OCI-LY1 (cell line): ENCODE measurements around the gene KAT8.

Experiments
- H2AFZ ChIP-seq: fragments of 200-600 bp; sonication (generic), shearing (Covaris generic); 2 replicates; pipeline ENCODE4 v1.6.0; 2014; ENCODE audit warnings: antibody characterized with exemption, mild to moderate bottlenecking, low read length
- H3F3A ChIP-seq: fragments of 200-600 bp; sonication (generic), shearing (Covaris generic); 2 replicates; pipeline ENCODE4 v1.6.0; 2014; ENCODE audit warnings: mild to moderate bottlenecking, antibody characterized with exemption, low read length, moderate library complexity; ENCODE audit not compliant: insufficient read depth
- H3K27ac ChIP-seq: fragments of 200-600 bp; sonication (generic); 2 replicates; pipeline ENCODE4 v1.5.1; 2014; ENCODE audit warnings: low read length, mixed run types, mild to moderate bottlenecking, low read depth; ENCODE audit not compliant: poor library complexity, severe bottlenecking
- H3K27me3 ChIP-seq: fragments of 200-600 bp; sonication (generic); 2 replicates; pipeline ENCODE4 v1.6.0; 2014; ENCODE audit warnings: antibody characterized with exemption, mild to moderate bottlenecking, low read length, moderate library complexity; ENCODE audit not compliant: insufficient read depth
- H3K36me3 ChIP-seq: fragments of 200-600 bp; sonication (generic); 2 replicates; pipeline ENCODE4 v1.6.1; 2014; ENCODE audit warnings: mild to moderate bottlenecking, antibody characterized with exemption, low read length, moderate library complexity, mixed read lengths; ENCODE audit not compliant: insufficient read depth
- H3K4me1 ChIP-seq: fragments of 200-600 bp; sonication (generic); 2 replicates; pipeline ENCODE4 v1.5.1; 2014; ENCODE audit warnings: mild to moderate bottlenecking, low read length, moderate library complexity; ENCODE audit not compliant: insufficient read depth, severe bottlenecking
- H3K4me2 ChIP-seq: fragments of 200-600 bp; sonication (generic), shearing (Covaris generic); 2 replicates; pipeline ENCODE4 v1.6.1; 2014; ENCODE audit warnings: low read length
- H3K4me3 ChIP-seq: fragments of 200-600 bp; sonication (generic); 2 replicates; pipeline ENCODE4 v1.5.1; 2014; ENCODE audit warnings: low read length, low read depth, mild to moderate bottlenecking, mixed read lengths; ENCODE audit not compliant: poor library complexity, severe bottlenecking
- H3K79me2 ChIP-seq: fragments of 200-600 bp; shearing (Covaris generic); 2 replicates; pipeline ENCODE4 v1.6.1; 2016; ENCODE audit warnings: mixed run types, low read length, mixed read lengths; ENCODE audit not compliant: insufficient read depth
- H3K9ac ChIP-seq: fragments of 200-600 bp; sonication (generic), shearing (Covaris generic); 2 replicates; pipeline ENCODE4 v1.6.1; 2014; ENCODE audit warnings: mild to moderate bottlenecking, low read length, mixed read lengths
- H3K9me2 ChIP-seq: fragments of 200-600 bp; sonication (generic), shearing (Covaris generic); 2 replicates; pipeline ENCODE4 v1.6.1; 2014; ENCODE audit warnings: low read depth, mild to moderate bottlenecking, low read length, mixed read lengths
- H3K9me3 ChIP-seq: fragments of 200-600 bp; shearing (Covaris generic); 2 replicates; pipeline ENCODE4 v1.6.1; 2014; ENCODE audit warnings: low read length, mixed read lengths
- H4K20me1 ChIP-seq: fragments of 200-600 bp; sonication (generic), shearing (Covaris generic); 2 replicates; pipeline ENCODE4 v1.6.0; 2016; ENCODE audit warnings: mild to moderate bottlenecking, low read length; ENCODE audit not compliant: insufficient read depth
- CTCF ChIP-seq: fragments of 200-600 bp; sonication (generic), shearing (Covaris generic); IDR thresholded peaks from 2 replicates; pipeline ENCODE4 v1.5.1; 2017; ENCODE audit warnings: mild to moderate bottlenecking, antibody characterized with exemption, low read length, moderate library complexity, mixed read lengths
- EZH2 ChIP-seq: fragments of 200-600 bp; sonication (generic), shearing (Covaris generic); IDR thresholded peaks from 2 replicates; pipeline ENCODE4 v1.8.0; 2017; ENCODE audit warnings: borderline replicate concordance, mixed run types, mild to moderate bottlenecking, antibody characterized with exemption, low read length, moderate library complexity, mixed read lengths

The KAT8 gene

GRCh38 chr16:31110106-31111034, 7.1 kb upstream of the KAT8 start:
- TF ChIP-seq CTCF (no peak), EZH2 (no peak)
- H2AFZ ChIP-seq, result no peak overlapping the region
- no peak overlapping the region for H3K27ac ChIP-seq
- H3K9me3 ChIP-seq, result no peaks in the 10 kb centered on the region
- no peaks in the 10 kb centered on the region for H3K79me2 ChIP-seq
- no peak overlapping the region for H3K9ac ChIP-seq
- H3K4me3 ChIP-seq, result no peak overlapping the region
- H3K36me3 ChIP-seq, result peaks cover 34% of the 10 kb centered on the region
- peaks cover 25% of the 10 kb centered on the region for H3K4me1 ChIP-seq
- H4K20me1 ChIP-seq, result no peaks in the 10 kb centered on the region
- H3K27me3 ChIP-seq, result no peaks in the 10 kb centered on the region
- peaks cover 5% of the 10 kb centered on the region for H3F3A ChIP-seq
- H3K4me2 ChIP-seq, result no peak overlapping the region
- no peaks in the 10 kb centered on the region for H3K9me2 ChIP-seq

- peaks cover 34% of the 10 kb centered on the region for H3K36me3 ChIP-seq
- no peaks in the 10 kb centered on the region for H4K20me1 ChIP-seq
- no peak overlapping the region for H3K27ac ChIP-seq
- TF ChIP-seq CTCF, result no peak
- no peak overlapping the region for H3K4me2 ChIP-seq
- H3K9me2 ChIP-seq, result no peaks in the 10 kb centered on the region
- no peaks in the 10 kb centered on the region for H3K79me2 ChIP-seq
- no peaks in the 10 kb centered on the region for H3K27me3 ChIP-seq
- H3F3A ChIP-seq, result peaks cover 5% of the 10 kb centered on the region
- H3K4me1 ChIP-seq, result peaks cover 27% of the 10 kb centered on the region
- H3K4me3 ChIP-seq, result no peak overlapping the region
- no peak overlapping the region for H3K9ac ChIP-seq
- no peak overlapping the region for H2AFZ ChIP-seq
- no peaks in the 10 kb centered on the region for H3K9me3 ChIP-seq
Measured at GRCh38 chr16:31111881-31112466, 5.5 kb upstream of the KAT8 start.

- no peaks in the 10 kb centered on the region for H3K27me3 ChIP-seq
- TF ChIP-seq EZH2 (no peak), CTCF (no peak)
- H3K4me2 ChIP-seq, result no peak overlapping the region
Measured at GRCh38 chr16:31112711-31113110, 4.8 kb upstream of the KAT8 start.

More at GRCh38 chr16:31112711-31113110, 4.8 kb upstream of the KAT8 start:
- Histone ChIP-seq H3K9ac (no peak overlapping the region), H3K79me2 (no peaks in the 10 kb centered on the region), H3K4me3 (no peak overlapping the region), H3K4me1 (peaks cover 20% of the 10 kb centered on the region), H3K9me3 (no peaks in the 10 kb centered on the region), H3K36me3 (peaks cover 34% of the 10 kb centered on the region), H3F3A (no peaks in the 10 kb centered on the region), H3K27ac (no peak overlapping the region), H4K20me1 (no peaks in the 10 kb centered on the region), H3K9me2 (no peaks in the 10 kb centered on the region), H2AFZ (no peak overlapping the region)
